ENCODE measurements around the gene RGS6.

The RGS6 gene

GRCh38 chr14:72600551-72601330, 668.5 kb downstream of the RGS6 start:
- no peak overlapping the region for H2BK5ac ChIP-seq (ENCODE audit: low read depth, low read length, poor library complexity, severe bottlenecking)

GRCh38 chr14:72603639-72604038, 671.4 kb downstream of the RGS6 start:
- no peak overlapping the region for H2BK5ac ChIP-seq (ENCODE audit: low read depth, low read length, poor library complexity, severe bottlenecking)
- DNase-seq: no peak
- WGBS: 88% methylated on average over 4 of the region's 4 CpGs
- H2AFZ ChIP-seq (ENCODE audit: low read depth, low read length): no peak overlapping the region
- H3K27me3 ChIP-seq (ENCODE audit: control insufficient read depth in 1 of 2, insufficient read depth in 1 of 2, low read length in 2 of 2): peaks cover 0 to 8% of the 10 kb centered on the region in 2 experiments
- H3K9me3 ChIP-seq (ENCODE audit: control insufficient read depth, low read length): no peaks in the 10 kb centered on the region
- no peaks in the 10 kb centered on the region for H3K36me3 ChIP-seq (ENCODE audit: control insufficient read depth in 1 of 2, insufficient read depth in 2 of 2, low read depth in 1 of 2, low read length in 2 of 2)
- no peak overlapping the region for H3K4me2 ChIP-seq (ENCODE audit: low read length, poor library complexity, severe bottlenecking)
- no peak overlapping the region for H3K18ac ChIP-seq (ENCODE audit: low read depth in 1 of 2, low read length in 2 of 2)
- H2AK5ac ChIP-seq (ENCODE audit: low read length, severe bottlenecking): no peak overlapping the region
- H3K23ac ChIP-seq (ENCODE audit: low read length in 2 of 2): no peak overlapping the region
- H3K79me1 ChIP-seq (replicated peaks; ENCODE audit: low read length, poor library complexity, severe bottlenecking): no peaks in the 10 kb centered on the region
- no peak overlapping the region for H2BK15ac ChIP-seq (ENCODE audit: low read depth, poor library complexity, severe bottlenecking)
- H2BK12ac ChIP-seq (ENCODE audit: low read length in 2 of 2): no peak overlapping the region
- H3K4me3 ChIP-seq (ENCODE audit: insufficient read depth in 1 of 2, low read depth in 1 of 2, low read length in 2 of 2): no peak overlapping the region
- no peak overlapping the region for H3K4ac ChIP-seq (ENCODE audit: low read depth in 1 of 2, low read length in 2 of 2)
- H3K27ac ChIP-seq (ENCODE audit: low read length, poor library complexity, severe bottlenecking): no peak overlapping the region
- H4K91ac ChIP-seq (ENCODE audit: low read length): no peak overlapping the region
- H4K8ac ChIP-seq (ENCODE audit: low read length): no peak overlapping the region
- no peak overlapping the region for H3K9ac ChIP-seq (ENCODE audit: low read length)
- no peak overlapping the region for H2BK120ac ChIP-seq (ENCODE audit: low read depth, low read length)
- H3K4me1 ChIP-seq (ENCODE audit: control insufficient read depth, insufficient read depth, low read depth, low read length): peaks cover 33% of the 10 kb centered on the region
- H3K14ac ChIP-seq (ENCODE audit: low read length in 2 of 2): no peak overlapping the region

More at GRCh38 chr14:72600551-72601330, 668.5 kb downstream of the RGS6 start:
- no peak overlapping the region for H3K18ac ChIP-seq (ENCODE audit: low read depth in 1 of 2, low read length in 2 of 2)
- peak overlapping the region; percentile 34 for H4K91ac ChIP-seq (ENCODE audit: low read length)
- H3K4me3 ChIP-seq (ENCODE audit: insufficient read depth in 1 of 2, low read depth in 1 of 2, low read length in 2 of 2): no peak overlapping the region
- H3K4me1 ChIP-seq (ENCODE audit: control insufficient read depth, insufficient read depth, low read depth, low read length): peaks cover 16% of the 10 kb centered on the region
- H3K79me1 ChIP-seq (replicated peaks; ENCODE audit: low read length, poor library complexity, severe bottlenecking): no peaks in the 10 kb centered on the region
- H3K4me2 ChIP-seq (ENCODE audit: low read length, poor library complexity, severe bottlenecking): no peak overlapping the region
- peak overlapping the region; percentile 71 for H2BK15ac ChIP-seq (ENCODE audit: low read depth, poor library complexity, severe bottlenecking)
- no peak overlapping the region for H3K9ac ChIP-seq (ENCODE audit: low read length)
- H3K14ac ChIP-seq (ENCODE audit: low read length in 2 of 2): no peak overlapping the region
- H2BK120ac ChIP-seq (ENCODE audit: low read depth, low read length): no peak overlapping the region
- H4K8ac ChIP-seq (ENCODE audit: low read length): peak overlapping the region; percentile 31
- peaks cover 0 to 20% of the 10 kb centered on the region in 2 experiments for H3K27me3 ChIP-seq (ENCODE audit: control insufficient read depth in 1 of 2, insufficient read depth in 1 of 2, low read length in 2 of 2)
- DNase-seq: no peak
- peak overlapping the region in 1 of 2 experiments; percentile 91 for H2BK12ac ChIP-seq (ENCODE audit: low read length in 2 of 2)
- WGBS: 84% methylated on average over 5 of the region's 9 CpGs
- H3K23ac ChIP-seq (ENCODE audit: low read length in 2 of 2): no peak overlapping the region
- H3K9me3 ChIP-seq (ENCODE audit: control insufficient read depth, low read length): no peaks in the 10 kb centered on the region
- no peaks in the 10 kb centered on the region for H3K36me3 ChIP-seq (ENCODE audit: control insufficient read depth in 1 of 2, insufficient read depth in 2 of 2, low read depth in 1 of 2, low read length in 2 of 2)
- H3K27ac ChIP-seq (ENCODE audit: low read length, poor library complexity, severe bottlenecking): no peak overlapping the region
- H2AK5ac ChIP-seq (ENCODE audit: low read length, severe bottlenecking): peak overlapping the region; percentile 19
- H2AFZ ChIP-seq (ENCODE audit: low read depth, low read length): no peak overlapping the region
- no peak overlapping the region for H3K4ac ChIP-seq (ENCODE audit: low read depth in 1 of 2, low read length in 2 of 2)

- no peak overlapping the region for H2BK15ac ChIP-seq (ENCODE audit: low read depth, poor library complexity, severe bottlenecking)
Measured at GRCh38 chr14:72604133-72604532, 671.9 kb downstream of the RGS6 start.

GRCh38 chr14:72605096-72605920, 673.1 kb downstream of the RGS6 start:
- peaks cover 32% of the 10 kb centered on the region for H3K4me1 ChIP-seq (ENCODE audit: control insufficient read depth, insufficient read depth, low read depth, low read length)
- no peaks in the 10 kb centered on the region for H3K36me3 ChIP-seq (ENCODE audit: control insufficient read depth in 1 of 2, insufficient read depth in 2 of 2, low read depth in 1 of 2, low read length in 2 of 2)
- H4K8ac ChIP-seq (ENCODE audit: low read length): no peak overlapping the region
- H2AK5ac ChIP-seq (ENCODE audit: low read length, severe bottlenecking): peak overlapping the region; percentile 53
- no peak overlapping the region for H3K18ac ChIP-seq (ENCODE audit: low read depth in 1 of 2, low read length in 2 of 2)
- H2BK12ac ChIP-seq (ENCODE audit: low read length in 2 of 2): no peak overlapping the region
- no peak overlapping the region for H2AFZ ChIP-seq (ENCODE audit: low read depth, low read length)
- no peak overlapping the region for H3K23ac ChIP-seq (ENCODE audit: low read length in 2 of 2)
- no peaks in the 10 kb centered on the region for H3K27me3 ChIP-seq (ENCODE audit: control insufficient read depth in 1 of 2, insufficient read depth in 1 of 2, low read length in 2 of 2)
- WGBS: 96% methylated on average over 18 of the region's 18 CpGs
- no peak overlapping the region for H3K27ac ChIP-seq (ENCODE audit: low read length, poor library complexity, severe bottlenecking)
- no peaks in the 10 kb centered on the region for H3K79me1 ChIP-seq (replicated peaks; ENCODE audit: low read length, poor library complexity, severe bottlenecking)
- H4K91ac ChIP-seq (ENCODE audit: low read length): no peak overlapping the region
- H2BK120ac ChIP-seq (ENCODE audit: low read depth, low read length): no peak overlapping the region
- H3K9me3 ChIP-seq (ENCODE audit: control insufficient read depth, low read length): no peaks in the 10 kb centered on the region
- H2BK5ac ChIP-seq (ENCODE audit: low read depth, low read length, poor library complexity, severe bottlenecking): no peak overlapping the region
- H3K14ac ChIP-seq (ENCODE audit: low read length in 2 of 2): no peak overlapping the region
- no peak overlapping the region for H3K9ac ChIP-seq (ENCODE audit: low read length)
- H2BK15ac ChIP-seq (ENCODE audit: low read depth, poor library complexity, severe bottlenecking): no peak overlapping the region
- no peak overlapping the region for H3K4ac ChIP-seq (ENCODE audit: low read depth in 1 of 2, low read length in 2 of 2)
- DNase-seq: no peak
- no peak overlapping the region for H3K4me3 ChIP-seq (ENCODE audit: insufficient read depth in 1 of 2, low read depth in 1 of 2, low read length in 2 of 2)
- H3K4me2 ChIP-seq (ENCODE audit: low read length, poor library complexity, severe bottlenecking): no peak overlapping the region

More at GRCh38 chr14:72604133-72604532, 671.9 kb downstream of the RGS6 start:
- Histone ChIP-seq H2AFZ (ENCODE audit: low read depth, low read length) (no peak overlapping the region), H3K9me3 (ENCODE audit: control insufficient read depth, low read length) (no peaks in the 10 kb centered on the region), H3K4me2 (ENCODE audit: low read length, poor library complexity, severe bottlenecking) (no peak overlapping the region), H4K8ac (ENCODE audit: low read length) (no peak overlapping the region), H2BK5ac (ENCODE audit: low read depth, low read length, poor library complexity, severe bottlenecking) (no peak overlapping the region), H3K4me3 (ENCODE audit: insufficient read depth in 1 of 2, low read depth in 1 of 2, low read length in 2 of 2) (no peak overlapping the region), H2BK120ac (ENCODE audit: low read depth, low read length) (no peak overlapping the region), H2AK5ac (ENCODE audit: low read length, severe bottlenecking) (no peak overlapping the region), H3K23ac (ENCODE audit: low read length in 2 of 2) (no peak overlapping the region), H2BK12ac (ENCODE audit: low read length in 2 of 2) (no peak overlapping the region), H3K79me1 (replicated peaks; ENCODE audit: low read length, poor library complexity, severe bottlenecking) (no peaks in the 10 kb centered on the region), H4K91ac (ENCODE audit: low read length) (no peak overlapping the region), H3K18ac (ENCODE audit: low read depth in 1 of 2, low read length in 2 of 2) (no peak overlapping the region), H3K4me1 (ENCODE audit: control insufficient read depth, insufficient read depth, low read depth, low read length) (peaks cover 35% of the 10 kb centered on the region), H3K36me3 (ENCODE audit: control insufficient read depth in 1 of 2, insufficient read depth in 2 of 2, low read depth in 1 of 2, low read length in 2 of 2) (no peaks in the 10 kb centered on the region), H3K4ac (ENCODE audit: low read depth in 1 of 2, low read length in 2 of 2) (no peak overlapping the region), H3K14ac (ENCODE audit: low read length in 2 of 2) (no peak overlapping the region), H3K9ac (ENCODE audit: low read length) (no peak overlapping the region), H3K27ac (ENCODE audit: low read length, poor library complexity, severe bottlenecking) (no peak overlapping the region), H3K27me3 (ENCODE audit: control insufficient read depth in 1 of 2, insufficient read depth in 1 of 2, low read length in 2 of 2) (peaks cover 0 to 4% of the 10 kb centered on the region in 2 experiments)
- WGBS: 94% methylated on average over 3 of the region's 3 CpGs
- no peak for DNase-seq
